KMS-11 (cell line): Measurements from ENCODE around the gene ARVCF.

Experiments used
- H2AFZ ChIP-seq: fragments of 200-600 bp; sonication (generic); 2 replicates; pipeline ENCODE4 v1.6.1; 2016; ENCODE audit warnings: antibody characterized with exemption, mixed run types, low read depth
- H3K27ac ChIP-seq: fragments of 200-600 bp; sonication (generic); 2 replicates; pipeline ENCODE4 v1.6.1; 2016; ENCODE audit warnings: mild to moderate bottlenecking, mixed run types
- H3K27me3 ChIP-seq: fragments of 200-600 bp; sonication (generic); 2 replicates; pipeline ENCODE4 v1.6.1; 2017; ENCODE audit warnings: mild to moderate bottlenecking, low read depth, mixed run types, moderate library complexity; ENCODE audit not compliant: insufficient read depth
- H3K36me3 ChIP-seq: fragments of 200-600 bp; sonication (generic); 2 replicates; pipeline ENCODE4 v1.6.1; 2017; ENCODE audit warnings: mild to moderate bottlenecking, mixed run types; ENCODE audit not compliant: insufficient read depth
- H3K4me1 ChIP-seq: fragments of 200-600 bp; sonication (generic); 2 replicates; pipeline ENCODE4 v1.6.1; 2016; ENCODE audit warnings: mild to moderate bottlenecking, low read depth, mixed run types; ENCODE audit not compliant: poor library complexity, severe bottlenecking
- H3K4me2 ChIP-seq: fragments of 200-600 bp; sonication (generic); 2 replicates; pipeline ENCODE4 v1.7.0; 2016; ENCODE audit warnings: mild to moderate bottlenecking, mixed run types
- H3K4me3 ChIP-seq: fragments of 200-600 bp; sonication (generic); IDR thresholded peaks from 2 replicates; pipeline ENCODE4 v1.6.1; 2017; ENCODE audit warnings: low read depth, low read length, mixed read lengths; ENCODE audit not compliant: insufficient read depth
- H3K79me2 ChIP-seq: fragments of 200-600 bp; sonication (generic); 2 replicates; pipeline ENCODE4 v1.6.1; 2016; ENCODE audit warnings: low read depth, mixed run types; ENCODE audit not compliant: insufficient read depth
- H3K9ac ChIP-seq: fragments of 200-600 bp; sonication (generic); 2 replicates; pipeline ENCODE4 v1.6.1; 2016; ENCODE audit warnings: mild to moderate bottlenecking, mixed run types
- H4K20me1 ChIP-seq: fragments of 200-600 bp; sonication (generic); 2 replicates; pipeline ENCODE4 v1.6.1; 2016; ENCODE audit warnings: mild to moderate bottlenecking, mixed run types; ENCODE audit not compliant: insufficient read depth
- CTCF ChIP-seq: fragments of 200-600 bp; sonication (generic); conservative IDR thresholded peaks from 2 replicates; pipeline ENCODE4 v1.6.1; 2017; ENCODE audit warnings: low read depth, mild to moderate bottlenecking, antibody characterized with exemption, low read length, moderate library complexity, mixed read lengths

ARVCF gene

GRCh38 chr22:19979712-19980493 is 36.7 kb downstream of the ARVCF start:
- Histone ChIP-seq H3K79me2 (no peaks in the 10 kb centered on the region), H3K36me3 (no peaks in the 10 kb centered on the region), H2AFZ (no peak overlapping the region), H3K27ac (no peak overlapping the region), H4K20me1 (no peaks in the 10 kb centered on the region), H3K27me3 (no peaks in the 10 kb centered on the region), H3K9ac (no peak overlapping the region), H3K4me1 (peaks cover 3% of the 10 kb centered on the region), H3K4me2 (no peak overlapping the region), H3K4me3 (no peak overlapping the region)
- TF ChIP-seq CTCF = no peak

GRCh38 chr22:19978748-19979147 is 37.9 kb downstream of the ARVCF start:
- Histone ChIP-seq H3K4me2 (no peak overlapping the region), H3K9ac (no peak overlapping the region), H3K27ac (no peak overlapping the region), H3K27me3 (no peaks in the 10 kb centered on the region), H4K20me1 (no peaks in the 10 kb centered on the region), H3K36me3 (no peaks in the 10 kb centered on the region), H3K4me1 (no peaks in the 10 kb centered on the region), H3K79me2 (no peaks in the 10 kb centered on the region), H2AFZ (no peak overlapping the region), H3K4me3 (no peak overlapping the region)
- TF ChIP-seq CTCF = no peak

GRCh38 chr22:19977296-19978243 is 39.1 kb downstream of the ARVCF start:
- no peak for TF ChIP-seq CTCF
- Histone ChIP-seq H3K27ac (no peak overlapping the region), H3K27me3 (no peaks in the 10 kb centered on the region), H2AFZ (no peak overlapping the region), H3K4me2 (no peak overlapping the region), H3K4me3 (no peak overlapping the region), H3K36me3 (no peaks in the 10 kb centered on the region), H4K20me1 (no peaks in the 10 kb centered on the region), H3K4me1 (no peaks in the 10 kb centered on the region), H3K9ac (no peak overlapping the region), H3K79me2 (no peaks in the 10 kb centered on the region)

GRCh38 chr22:19976671-19977070 is 40.0 kb downstream of the ARVCF start:
- no peak for TF ChIP-seq CTCF

More at GRCh38 chr22:19976671-19977070, 40.0 kb downstream of the ARVCF start:
- Histone ChIP-seq H3K27ac (no peak overlapping the region), H3K4me2 (no peak overlapping the region), H3K4me1 (no peaks in the 10 kb centered on the region), H3K9ac (no peak overlapping the region), H2AFZ (no peak overlapping the region), H4K20me1 (no peaks in the 10 kb centered on the region), H3K4me3 (no peak overlapping the region), H3K79me2 (no peaks in the 10 kb centered on the region), H3K36me3 (no peaks in the 10 kb centered on the region), H3K27me3 (no peaks in the 10 kb centered on the region)
